HepG2 (cell line): Measurements from ENCODE around the gene MYO18A. TPM values are rescaled to one million over a fixed set of nuclear protein-coding genes. Genes with fewer than 3 reads are reported as not detected.

Source experiments
- BCL3 ChIP-seq: sonication (generic); formaldehyde crosslinking; IDR thresholded peaks from 2 replicates; pipeline ENCODE4 v1.5.1; 2020; ENCODE audit warnings: mild to moderate bottlenecking, missing genetic modification reagents, moderate library complexity
- MZF1 ChIP-seq: sonication (generic); formaldehyde crosslinking; IDR thresholded peaks from 2 replicates; pipeline ENCODE4 v1.8.1; 2023; ENCODE audit warnings: mild to moderate bottlenecking, missing genetic modification reagents, borderline replicate concordance
- SNAI1 ChIP-seq: sonication (generic); formaldehyde crosslinking; IDR thresholded peaks from 2 replicates; pipeline ENCODE4 v1.5.0; 2020; ENCODE audit warnings: mild to moderate bottlenecking, missing genetic modification reagents, borderline replicate concordance
- TAF15 ChIP-seq: fragments of 200-400 bp; formaldehyde crosslinking; IDR thresholded peaks from one replicate; pipeline ENCODE4 v1.6.1; 2018; ENCODE audit warnings: mild to moderate bottlenecking, low read depth, low read length; ENCODE audit not compliant: poor library complexity, severe bottlenecking
- ZNF180 ChIP-seq: sonication (generic); formaldehyde crosslinking; IDR thresholded peaks from 2 replicates; pipeline ENCODE4 v1.4.0; 2020; ENCODE audit warnings: low read depth, missing genetic modification reagents, borderline replicate concordance
- ZNF317 ChIP-seq: sonication (generic); formaldehyde crosslinking; IDR thresholded peaks from 2 replicates; pipeline ENCODE4 v1.5.0; 2020; ENCODE audit warnings: mild to moderate bottlenecking, missing genetic modification reagents
- ZNF33B ChIP-seq: sonication (generic); formaldehyde crosslinking; IDR thresholded peaks from 2 replicates; pipeline ENCODE4 v1.5.1; 2020; ENCODE audit warnings: mild to moderate bottlenecking, missing genetic modification reagents
- ZNF407 ChIP-seq: sonication (generic); formaldehyde crosslinking; IDR thresholded peaks from one replicate; pipeline ENCODE4 v1.5.1; 2020; ENCODE audit warnings: mild to moderate bottlenecking, missing genetic modification reagents; ENCODE audit errors: not compliant biosample characterization
- ZNF432 ChIP-seq: sonication (generic); formaldehyde crosslinking; IDR thresholded peaks from 2 replicates; pipeline ENCODE4 v1.5.0; 2020; ENCODE audit warnings: missing genetic modification reagents, mild to moderate bottlenecking, borderline replicate concordance
- ZNF768 ChIP-seq: sonication (generic); formaldehyde crosslinking; IDR thresholded peaks from 2 replicates; pipeline ENCODE4 v1.4.0; 2020; ENCODE audit warnings: missing genetic modification reagents
- ZSCAN30 ChIP-seq: sonication (generic); formaldehyde crosslinking; IDR thresholded peaks from 2 replicates; pipeline ENCODE4 v1.5.0; 2020; ENCODE audit warnings: mild to moderate bottlenecking, missing genetic modification reagents
- polyA plus RNA-seq, 8 experiments: library from polyadenylated mRNA; depleted of rRNA in 3 of 8; stranded (reverse) in 7 of 8; unstranded in 1 of 8; fragments of >200 nt; fragmentation: Illumina TruSeq in 4 of 8; extraction: Trizol in 4 of 8; gene quantifications; 2 replicates each; pipeline versions ENCODE4 v1.2.1 to v1.2.3, GENCODE V29; 2011 to 2016; ENCODE audit warnings: low read depth in 4 of 8, missing spikeins in 1 of 8, mixed read lengths in 1 of 8; ENCODE audit not compliant: insufficient read depth in 1 of 8
- total RNA-seq, 5 experiments: library from RNA; depleted of rRNA; stranded (reverse); fragments of >200 nt; fragmentation: Illumina TruSeq; extraction: Trizol; gene quantifications; 2 replicates each; pipeline ENCODE4 v1.2.3, GENCODE V29; 2016; ENCODE audit warnings: low read depth in 1 of 5
- TF ChIP-seq, protein P1 (sequence below): sonication (generic); formaldehyde crosslinking; IDR thresholded peaks from 2 replicates; pipeline ENCODE4 v1.5.1; 2020; ENCODE audit warnings: mild to moderate bottlenecking, missing genetic modification reagents
- TF ChIP-seq, protein P2 (sequence below): IDR thresholded peaks from 2 replicates; pipeline ENCODE4 v1.6.1; 2016; ENCODE audit warnings: missing biosample characterization, missing genetic modification reagents, low read depth

MYO18A gene
- total and polyA plus RNA-seq, 2 of the 13 experiments (the other 11 are each of a cell fraction or from before 2014, with no cell fraction given), result 16.8 to 24.8 TPM

DNA sequence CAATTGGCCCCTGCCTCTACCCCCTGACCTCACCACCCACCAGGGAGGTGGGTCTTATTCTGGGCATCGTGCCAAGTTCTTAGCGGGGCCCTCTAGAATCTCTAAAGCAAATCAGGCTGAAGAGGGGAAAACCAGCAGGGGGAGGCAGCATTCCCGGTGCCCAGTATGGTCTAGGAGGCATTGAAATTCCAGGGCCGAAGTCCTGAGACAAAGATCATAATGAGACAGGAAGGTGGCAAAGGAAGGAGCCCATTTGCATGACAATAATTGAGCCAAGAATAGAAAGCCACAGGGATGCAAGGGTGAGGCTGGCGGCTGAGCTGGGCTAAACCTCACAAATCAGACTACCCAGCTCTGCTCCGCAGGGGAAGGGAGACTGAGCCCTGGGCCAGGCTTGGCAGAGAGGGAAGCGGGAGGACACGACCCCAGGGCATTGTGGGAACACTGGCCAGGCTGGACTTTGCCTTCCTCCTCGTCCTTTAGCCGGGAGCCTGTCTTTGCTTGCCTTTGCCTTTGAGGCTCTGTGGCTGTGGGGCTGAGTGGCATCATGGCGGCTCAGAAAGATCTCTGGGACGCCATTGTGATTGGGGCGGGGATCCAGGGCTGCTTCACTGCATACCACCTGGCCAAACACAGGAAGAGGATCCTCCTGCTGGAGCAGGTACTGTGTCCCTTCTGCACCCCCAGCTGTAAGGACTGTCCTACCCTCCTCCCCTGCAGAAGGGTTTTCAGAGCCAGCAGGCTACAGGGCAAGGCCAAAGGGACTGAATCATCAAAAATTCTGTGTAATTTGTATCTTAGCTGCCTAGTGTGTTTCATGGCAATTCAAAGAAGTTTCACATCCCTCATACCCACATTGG lies 137.3 kb downstream of the MYO18A start, which contains the start of gene PIPOX (continued):
- TF ChIP-seq SNAI1 (CRISPR knock-in tag) (0 out of 2 replicates have a peak, but pooled peaks have one; percentile 59), MZF1 (CRISPR knock-in tag) (no peak), ZNF180 (no peak), ZNF33B (CRISPR knock-in tag) (no peak), ZNF432 (CRISPR knock-in tag) (no peak), ZNF317 (CRISPR knock-in tag) (peak; percentile 52; the same call in 1 of the 2 replicates), ZNF768 (peak; percentile 49; the same call in 1 of the 2 replicates), ZSCAN30 (CRISPR knock-in tag) (no peak), BCL3 (CRISPR knock-in tag) (no peak), ZNF407 (CRISPR knock-in tag) (no peak), TAF15 (no peak)
- TF ChIP-seq, protein P1, sequence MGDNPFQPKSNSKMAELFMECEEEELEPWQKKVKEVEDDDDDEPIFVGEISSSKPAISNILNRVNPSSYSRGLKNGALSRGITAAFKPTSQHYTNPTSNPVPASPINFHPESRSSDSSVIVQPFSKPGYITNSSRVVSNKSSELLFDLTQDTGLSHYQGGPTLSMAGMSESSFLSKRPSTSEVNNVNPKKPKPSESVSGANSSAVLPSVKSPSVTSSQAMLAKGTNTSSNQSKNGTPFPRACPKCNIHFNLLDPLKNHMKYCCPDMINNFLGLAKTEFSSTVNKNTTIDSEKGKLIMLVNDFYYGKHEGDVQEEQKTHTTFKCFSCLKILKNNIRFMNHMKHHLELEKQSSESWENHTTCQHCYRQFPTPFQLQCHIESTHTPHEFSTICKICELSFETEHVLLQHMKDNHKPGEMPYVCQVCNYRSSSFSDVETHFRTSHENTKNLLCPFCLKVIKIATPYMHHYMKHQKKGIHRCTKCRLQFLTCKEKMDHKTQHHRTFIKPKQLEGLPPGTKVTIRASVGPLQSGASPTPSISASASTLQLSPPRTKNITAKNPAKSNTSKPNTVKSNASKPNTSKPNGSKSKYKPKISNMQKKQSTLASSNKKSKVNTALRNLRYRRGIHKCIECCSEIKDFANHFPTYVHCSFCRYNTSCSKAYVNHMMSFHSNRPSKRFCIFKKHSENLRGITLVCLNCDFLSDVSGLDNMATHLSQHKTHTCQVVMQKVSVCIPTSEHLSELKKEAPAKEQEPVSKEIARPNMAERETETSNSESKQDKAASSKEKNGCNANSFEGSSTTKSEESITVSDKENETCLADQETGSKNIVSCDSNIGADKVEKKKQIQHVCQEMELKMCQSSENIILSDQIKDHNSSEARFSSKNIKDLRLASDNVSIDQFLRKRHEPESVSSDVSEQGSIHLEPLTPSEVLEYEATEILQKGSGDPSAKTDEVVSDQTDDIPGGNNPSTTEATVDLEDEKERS (CRISPR knock-in tag), result peak; percentile 86; the same call in 1 of the 2 replicates
- TF ChIP-seq, protein P2, sequence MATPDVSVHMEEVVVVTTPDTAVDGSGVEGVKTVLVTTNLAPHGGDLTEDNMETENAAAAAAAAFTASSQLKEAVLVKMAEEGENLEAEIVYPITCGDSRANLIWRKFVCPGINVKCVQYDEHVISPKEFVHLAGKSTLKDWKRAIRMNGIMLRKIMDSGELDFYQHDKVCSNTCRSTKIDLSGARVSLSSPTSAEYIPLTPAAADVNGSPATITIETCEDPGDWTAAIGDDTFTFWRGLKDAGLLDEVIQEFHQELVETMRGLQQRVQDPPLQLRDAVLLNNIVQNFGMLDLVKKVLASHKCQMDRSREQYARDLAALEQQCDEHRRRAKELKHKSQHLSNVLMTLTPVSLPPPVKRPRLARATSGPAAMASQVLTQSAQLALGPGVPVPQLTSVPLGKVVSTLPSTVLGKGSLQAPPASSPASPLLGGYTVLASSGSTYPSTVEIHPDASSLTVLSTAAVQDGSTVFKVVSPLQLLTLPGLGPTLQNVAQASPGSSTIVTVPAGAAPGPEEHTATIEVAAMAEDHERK, result no peak
